ENCODE results near the gene YBX2. TPM values are rescaled to one million over a fixed set of nuclear protein-coding genes. Genes with fewer than 3 reads are reported as not detected.

YBX2 gene
- total and polyA plus RNA-seq, 2 experiments from 2014 or later = 20.9 to 56.2 TPM

DNA sequence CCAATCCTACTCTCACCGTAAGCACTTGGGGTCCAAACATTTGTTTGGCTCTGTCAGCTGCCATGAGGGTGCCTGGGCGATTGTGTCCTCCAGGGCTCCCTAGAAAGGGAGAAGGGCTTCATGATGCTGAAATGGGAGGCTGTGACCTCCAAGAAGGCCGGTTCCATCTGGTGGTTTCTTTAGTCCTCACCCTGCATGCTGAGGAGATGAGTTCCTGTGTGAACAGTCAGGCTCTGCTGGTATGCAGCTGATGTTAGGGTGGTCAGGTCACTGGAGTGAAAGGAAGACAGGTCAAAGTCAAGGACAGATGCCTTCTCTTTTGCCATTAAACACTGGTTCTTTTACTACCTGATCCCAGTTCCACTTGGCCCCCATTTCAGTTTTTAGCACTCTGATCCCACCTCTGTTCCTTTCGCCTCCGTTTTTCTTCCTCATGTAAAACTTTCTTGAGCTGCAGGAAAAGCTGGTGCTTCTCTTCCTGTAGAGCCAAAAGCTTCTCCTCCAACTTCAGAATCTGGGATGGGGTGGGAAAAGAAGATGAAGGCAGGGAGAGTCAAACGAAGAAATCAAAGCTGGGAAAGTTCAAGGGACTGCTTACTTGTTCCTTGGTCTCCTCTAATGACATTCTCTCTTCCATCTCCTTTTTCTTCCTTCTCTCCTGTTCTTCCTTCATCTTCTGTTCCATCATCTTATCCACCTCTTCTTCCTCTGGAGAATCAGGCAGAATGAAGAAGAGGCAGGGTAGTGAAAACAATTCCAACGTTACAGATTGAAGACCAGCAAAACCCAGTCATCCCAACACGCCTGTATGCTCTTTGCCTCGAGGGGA, 19.7 kb upstream of the YBX2 start:
- Histone ChIP-seq H3K9me3 (ENCODE audit: low read depth) (no peaks in the 10 kb centered on the region), H3K4me3 (peak overlapping the region; percentile 90), H3K36me3 (peaks cover 53% of the 10 kb centered on the region), H3K27ac (peak overlapping the region; percentile 82), H3K4me1 (ENCODE audit: low read depth) (peaks cover 15% of the 10 kb centered on the region), H3K27me3 (no peaks in the 10 kb centered on the region)
- DNase-seq (ENCODE audit: low read depth in 1 of 2, low spot score in 1 of 2) = no peak
- TF ChIP-seq, protein P1, sequence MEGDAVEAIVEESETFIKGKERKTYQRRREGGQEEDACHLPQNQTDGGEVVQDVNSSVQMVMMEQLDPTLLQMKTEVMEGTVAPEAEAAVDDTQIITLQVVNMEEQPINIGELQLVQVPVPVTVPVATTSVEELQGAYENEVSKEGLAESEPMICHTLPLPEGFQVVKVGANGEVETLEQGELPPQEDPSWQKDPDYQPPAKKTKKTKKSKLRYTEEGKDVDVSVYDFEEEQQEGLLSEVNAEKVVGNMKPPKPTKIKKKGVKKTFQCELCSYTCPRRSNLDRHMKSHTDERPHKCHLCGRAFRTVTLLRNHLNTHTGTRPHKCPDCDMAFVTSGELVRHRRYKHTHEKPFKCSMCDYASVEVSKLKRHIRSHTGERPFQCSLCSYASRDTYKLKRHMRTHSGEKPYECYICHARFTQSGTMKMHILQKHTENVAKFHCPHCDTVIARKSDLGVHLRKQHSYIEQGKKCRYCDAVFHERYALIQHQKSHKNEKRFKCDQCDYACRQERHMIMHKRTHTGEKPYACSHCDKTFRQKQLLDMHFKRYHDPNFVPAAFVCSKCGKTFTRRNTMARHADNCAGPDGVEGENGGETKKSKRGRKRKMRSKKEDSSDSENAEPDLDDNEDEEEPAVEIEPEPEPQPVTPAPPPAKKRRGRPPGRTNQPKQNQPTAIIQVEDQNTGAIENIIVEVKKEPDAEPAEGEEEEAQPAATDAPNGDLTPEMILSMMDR (IDR thresholded peaks at IDR 0.05; ENCODE audit: low read depth, low read length) = no peak

DNA sequence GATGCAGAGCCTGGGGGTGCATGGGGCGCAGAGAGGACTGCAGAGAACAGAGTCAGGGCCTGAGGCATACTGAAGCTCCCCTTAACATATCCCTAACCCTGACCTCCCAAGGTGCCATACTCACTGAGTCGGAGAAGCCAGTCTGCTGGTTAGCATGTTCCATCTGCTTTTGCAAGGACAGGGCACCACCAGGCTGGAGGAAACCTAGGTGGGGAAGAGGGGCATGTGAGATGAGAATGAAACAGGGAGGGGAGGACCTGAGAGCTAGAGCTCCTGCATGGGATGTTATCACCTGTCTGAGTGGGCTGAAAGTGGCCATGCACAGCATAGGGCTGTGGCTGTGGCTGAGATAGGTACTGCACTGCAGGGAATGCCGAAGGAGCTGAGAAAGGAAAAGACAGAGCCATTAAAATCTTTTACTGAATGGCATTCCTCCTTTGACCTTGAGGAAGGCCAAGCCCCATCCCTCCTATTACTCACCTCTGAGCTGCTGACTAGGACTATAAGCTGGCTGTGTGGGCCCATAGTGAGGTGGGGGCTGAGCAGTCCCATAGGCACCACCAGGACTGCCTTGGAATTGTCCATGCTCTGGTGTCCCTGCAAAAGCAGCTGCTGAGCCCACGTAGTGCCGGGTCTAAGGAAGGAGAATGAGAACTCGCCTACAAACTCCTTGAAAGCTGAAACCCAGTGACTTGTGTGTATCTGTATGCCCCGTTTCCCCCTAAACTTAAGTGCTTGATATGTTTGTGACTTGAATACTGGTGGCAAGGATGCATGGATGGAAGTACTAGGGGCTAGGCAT, 18.9 kb upstream of the YBX2 start:
- DNase-seq (ENCODE audit: low read depth in 1 of 2, low spot score in 1 of 2) = no peak
- peaks cover 46% of the 10 kb centered on the region for H3K36me3 ChIP-seq
- TF ChIP-seq, protein P1 (IDR thresholded peaks at IDR 0.05; ENCODE audit: low read depth, low read length) = no peak
- H3K4me1 ChIP-seq (ENCODE audit: low read depth) = peaks cover 17% of the 10 kb centered on the region
- no peaks in the 10 kb centered on the region for H3K9me3 ChIP-seq (ENCODE audit: low read depth)
- H3K4me3 ChIP-seq = no peak overlapping the region
- H3K27me3 ChIP-seq = no peaks in the 10 kb centered on the region
- H3K27ac ChIP-seq = peak overlapping the region; percentile 13

DNA sequence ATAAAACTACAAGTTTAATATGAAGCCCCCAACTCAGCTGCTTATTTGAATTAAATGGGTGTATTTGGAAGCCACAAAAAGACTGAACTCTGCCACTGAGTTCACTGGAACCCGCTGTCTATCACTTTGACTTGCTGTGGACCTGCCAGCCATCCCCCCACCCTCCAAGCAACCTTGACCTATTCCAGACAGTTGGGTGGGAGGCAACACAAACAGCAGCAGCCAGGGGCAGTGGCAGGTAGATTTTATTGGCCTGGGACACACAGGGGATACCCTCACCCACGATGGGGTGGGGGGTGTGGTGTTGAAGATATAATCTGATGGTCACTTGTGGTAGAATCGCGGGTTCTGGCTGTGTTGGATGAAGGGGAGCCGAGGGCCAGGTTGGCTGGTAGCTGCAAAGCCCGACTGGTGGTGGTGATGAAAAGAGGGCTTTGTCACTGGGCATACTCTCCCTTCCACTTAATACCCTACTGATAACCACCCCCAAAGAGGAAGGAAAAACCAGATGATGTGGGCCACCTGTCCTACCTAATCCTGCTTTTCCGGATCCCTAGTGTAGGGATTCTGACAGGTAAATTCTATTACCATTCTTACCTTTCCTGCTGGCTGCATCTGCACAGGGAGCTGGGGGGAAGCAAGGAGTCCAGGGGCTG, 18.1 kb upstream of the YBX2 start:
- peaks cover 17% of the 10 kb centered on the region for H3K4me1 ChIP-seq (ENCODE audit: low read depth)
- no peak for DNase-seq (ENCODE audit: low read depth in 1 of 2, low spot score in 1 of 2)
- peaks cover 42% of the 10 kb centered on the region for H3K36me3 ChIP-seq
- no peaks in the 10 kb centered on the region for H3K27me3 ChIP-seq
- no peaks in the 10 kb centered on the region for H3K9me3 ChIP-seq (ENCODE audit: low read depth)
- H3K4me3 ChIP-seq = no peak overlapping the region
- H3K27ac ChIP-seq = peak overlapping the region; percentile 13
- TF ChIP-seq, protein P1 (IDR thresholded peaks at IDR 0.05; ENCODE audit: low read depth, low read length) = no peak

DNA sequence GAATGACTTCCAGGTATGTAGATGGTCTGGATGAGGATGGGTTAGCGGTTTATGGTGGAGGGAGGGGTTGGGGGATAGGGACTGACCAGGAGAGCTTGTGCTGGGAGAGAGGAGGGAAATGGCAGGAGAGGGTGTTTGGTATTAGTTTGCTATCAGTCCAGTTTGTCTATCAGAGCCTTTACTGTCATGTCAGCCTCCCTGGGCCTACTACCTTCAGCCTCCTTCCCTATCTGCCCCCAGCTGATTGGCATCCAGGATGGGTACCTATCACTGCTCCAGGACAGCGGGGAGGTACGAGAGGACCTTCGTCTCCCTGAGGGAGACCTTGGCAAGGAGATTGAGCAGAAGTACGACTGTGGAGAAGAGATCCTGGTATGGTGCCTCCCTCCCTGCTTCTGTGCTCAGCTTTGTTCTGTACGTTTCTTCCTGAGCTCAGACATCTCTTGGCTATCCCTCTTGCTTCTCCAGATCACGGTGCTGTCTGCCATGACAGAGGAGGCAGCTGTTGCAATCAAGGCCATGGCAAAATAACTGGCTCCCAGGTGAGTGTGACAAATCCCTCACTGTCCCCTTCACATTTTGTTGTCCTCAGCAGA, 16.8 kb upstream of the YBX2 start:
- Histone ChIP-seq H3K4me3 (no peak overlapping the region), H3K4me1 (ENCODE audit: low read depth) (peaks cover 17% of the 10 kb centered on the region), H3K27ac (no peak overlapping the region), H3K36me3 (peaks cover 35% of the 10 kb centered on the region), H3K9me3 (ENCODE audit: low read depth) (no peaks in the 10 kb centered on the region), H3K27me3 (no peaks in the 10 kb centered on the region)
- TF ChIP-seq, protein P1 (IDR thresholded peaks at IDR 0.05; ENCODE audit: low read depth, low read length) = no peak
- DNase-seq (ENCODE audit: low read depth in 1 of 2, low spot score in 1 of 2) = no peak

DNA sequence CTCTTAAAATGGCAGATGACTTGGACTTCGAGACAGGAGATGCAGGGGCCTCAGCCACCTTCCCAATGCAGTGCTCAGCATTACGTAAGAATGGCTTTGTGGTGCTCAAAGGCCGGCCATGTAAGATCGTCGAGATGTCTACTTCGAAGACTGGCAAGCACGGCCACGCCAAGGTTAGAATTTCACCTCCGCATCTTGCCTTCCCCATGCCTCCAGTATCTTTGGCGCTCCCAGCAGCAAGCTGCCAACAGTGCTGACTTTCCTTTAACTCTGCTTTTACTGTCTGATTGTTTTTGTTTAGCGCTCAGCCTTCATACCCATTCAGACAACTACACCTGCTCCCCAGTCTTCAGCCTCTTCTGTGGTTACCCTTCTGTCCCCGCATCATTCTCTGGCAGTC, 15.2 kb upstream of the YBX2 start:
- no peaks in the 10 kb centered on the region for H3K27me3 ChIP-seq
- H3K4me3 ChIP-seq = peak overlapping the region; percentile 90
- H3K27ac ChIP-seq = peak overlapping the region; percentile 99
- peaks cover 35% of the 10 kb centered on the region for H3K36me3 ChIP-seq
- H3K9me3 ChIP-seq (ENCODE audit: low read depth) = no peaks in the 10 kb centered on the region
- peaks cover 17% of the 10 kb centered on the region for H3K4me1 ChIP-seq (ENCODE audit: low read depth)
- TF ChIP-seq, protein P1 (IDR thresholded peaks at IDR 0.05; ENCODE audit: low read depth, low read length) = no peak
- no peak for DNase-seq (ENCODE audit: low read depth in 1 of 2, low spot score in 1 of 2)

All from cardiac muscle cell (in vitro differentiated cells and primary cell).